HEK293 (cell line): Measurements from ENCODE around the gene S100A3.
A peak's percentile ranks its signal among the peaks of the same experiment; 100 is the strongest.

Experiments
- CTCF ChIA-PET: fragments of 350-600 bp; formaldehyde crosslinking; extraction: SDS; loops from one replicate; lab custom pipeline; 2021; ENCODE audit warnings: antibody characterized with exemption; lab: Yijun Ruan, JAX
- POLR2A ChIA-PET: fragments of 300-600 bp; formaldehyde crosslinking; extraction: SDS; loops from one replicate; lab custom pipeline; 2020; ENCODE audit warnings: antibody characterized with exemption, inconsistent platforms; lab: Yijun Ruan, JAX
- H3K27ac ChIP-seq: fragments of 200-500 bp; sonication (Bioruptor generic); 2 replicates; pipeline ENCODE4 v1.5.1; 2014; ENCODE audit warnings: low read depth, low read length, control low read depth, inconsistent platforms; ENCODE audit errors: extremely low read depth
- H3K36me3 ChIP-seq, 2 experiments: fragments of 200-500 bp in 1 of 2; sonication (Bioruptor generic) in 1 of 2; 1 replicate in 1 of 2; 2 replicates in 1 of 2; pipeline ENCODE4 v1.5.1; 2014 to 2017; ENCODE audit warnings: inconsistent platforms in 2 of 2, low read length in 2 of 2; ENCODE audit not compliant: control insufficient read depth in 2 of 2, insufficient read depth in 1 of 2
- H3K4me1 ChIP-seq: fragments of 200-500 bp; sonication (Bioruptor generic); 2 replicates; pipeline ENCODE4 v1.5.1; 2014; ENCODE audit warnings: mild to moderate bottlenecking, low read length, inconsistent platforms; ENCODE audit not compliant: control insufficient read depth, insufficient read depth
- H3K4me3 ChIP-seq: 2 replicates; pipeline ENCODE4 v1.5.1; 2011; ENCODE audit warnings: low read depth, mild to moderate bottlenecking, control low read depth, low read length, moderate library complexity
- H3K9me3 ChIP-seq: fragments of 200-500 bp; sonication (Bioruptor generic); 2 replicates; pipeline ENCODE4 v1.5.1; 2014; ENCODE audit warnings: low read depth, low read length, inconsistent platforms; ENCODE audit not compliant: control insufficient read depth, insufficient read depth
- HOXA7 ChIP-seq: sonication (generic); formaldehyde crosslinking; IDR thresholded peaks from 2 replicates; pipeline ENCODE4 v1.8.1; 2022; ENCODE audit warnings: missing genetic modification reagents, borderline replicate concordance
- KLF1 ChIP-seq: fragments of 450-650 bp; formaldehyde crosslinking; IDR thresholded peaks from 2 replicates; pipeline ENCODE4 v1.5.1; 2016; ENCODE audit warnings: missing biosample characterization, missing genetic modification characterization
- PATZ1 ChIP-seq: fragments of 450-650 bp; formaldehyde crosslinking; IDR thresholded peaks from 2 replicates; pipeline ENCODE4 v1.5.1; 2016; ENCODE audit warnings: missing biosample characterization, missing genetic modification characterization
- SP2 ChIP-seq: fragments of 450-650 bp; formaldehyde crosslinking; IDR thresholded peaks from 2 replicates; pipeline ENCODE4 v1.5.1; 2016; ENCODE audit warnings: missing biosample characterization, missing genetic modification characterization
- ZBTB10 ChIP-seq: fragments of 450-650 bp; formaldehyde crosslinking; IDR thresholded peaks from 2 replicates; pipeline ENCODE4 v1.5.1; 2016; ENCODE audit warnings: missing biosample characterization, missing genetic modification characterization
- ZNF157 ChIP-seq: fragments of 450-650 bp; formaldehyde crosslinking; IDR thresholded peaks from 2 replicates; pipeline ENCODE4 v1.5.1; 2016; ENCODE audit warnings: missing biosample characterization, missing genetic modification characterization
- ZNF362 ChIP-seq: fragments of 450-650 bp; formaldehyde crosslinking; IDR thresholded peaks from 2 replicates; pipeline ENCODE4 v1.5.1; 2016; ENCODE audit warnings: missing biosample characterization, missing genetic modification characterization
- ZNF518A ChIP-seq: fragments of 450-650 bp; formaldehyde crosslinking; conservative IDR thresholded peaks from 2 replicates; pipeline ENCODE4 v1.5.1; 2016; ENCODE audit warnings: low read depth, missing biosample characterization, missing genetic modification characterization
- ZNF555 ChIP-seq: fragments of 450-650 bp; formaldehyde crosslinking; conservative IDR thresholded peaks from 2 replicates; pipeline ENCODE4 v1.5.1; 2017; ENCODE audit warnings: missing biosample characterization, mild to moderate bottlenecking, missing genetic modification characterization, inconsistent platforms
- ZNF701 ChIP-seq: fragments of 450-650 bp; formaldehyde crosslinking; IDR thresholded peaks from 2 replicates; pipeline ENCODE4 v1.5.1; 2016; ENCODE audit warnings: missing biosample characterization, missing genetic modification characterization
- ZNF76 ChIP-seq: fragments of 450-650 bp; formaldehyde crosslinking; IDR thresholded peaks from 2 replicates; pipeline ENCODE4; 2016; ENCODE audit warnings: low read depth, missing biosample characterization, missing genetic modification characterization, borderline replicate concordance

Gene S100A3

GRCh38 chr1:153570874-153571273 lies 21.8 kb upstream of the S100A3 start:
- Histone ChIP-seq H3K27ac (no peak overlapping the region), H3K36me3 (no peaks in the 10 kb centered on the region), H3K9me3 (no peaks in the 10 kb centered on the region), H3K4me1 (peaks cover 6% of the 10 kb centered on the region), H3K4me3 (no peak overlapping the region)
- TF ChIP-seq ZNF362 (tag by site-specific recombination), result 0 out of 2 replicates have a peak, but pooled peaks have one; percentile 19
- no peak for TF ChIP-seq HOXA7 (CRISPR knock-in tag)
- POLR2A ChIA-PET, result interaction anchor here (1.4 to 3.4 kb wide), 2 partner anchors 56 to 419 kb away, joined by 6 to 16 read pairs; partner anchors contain the start of gene S100A13
- CTCF ChIA-PET, result interaction anchor here (3.4 to 6.3 kb wide), 5 partner anchors 10 to 62 kb away, joined by 8 to 148 read pairs (median 37); partner anchors contain the start of genes S100A1, S100A13 and S100A4

- no peak overlapping the region for H3K4me3 ChIP-seq
- no peak for TF ChIP-seq ZNF701
- TF ChIP-seq KLF1 (tag by site-specific recombination), result no peak
- no peak for TF ChIP-seq ZBTB10 (tag by site-specific recombination)
- no peak for TF ChIP-seq ZNF157 (tag by site-specific recombination)
- TF ChIP-seq ZNF555 (tag by site-specific recombination), result no peak
- TF ChIP-seq ZNF518A (tag by site-specific recombination), result no peak
- TF ChIP-seq, all 188 proteins: peak for 0
- POLR2A ChIA-PET, result interaction anchor here (2.2 kb wide), 1 partner anchor 58 kb away, joined by 8 read pairs; the partner anchor contains the start of gene S100A13
- no peaks in the 10 kb centered on the region for H3K36me3 ChIP-seq
- H3K4me1 ChIP-seq, result peaks cover 7% of the 10 kb centered on the region
- H3K9me3 ChIP-seq, result no peaks in the 10 kb centered on the region
- no peak overlapping the region for H3K27ac ChIP-seq
- CTCF ChIA-PET, result interaction anchor here (0.5 to 6.3 kb wide), 9 partner anchors 7 to 416 kb away, joined by 3 to 148 read pairs (median 11); partner anchors contain the start of genes S100A1, S100A13 and S100A4
Measured at GRCh38 chr1:153569465-153569864, 20.4 kb upstream of the S100A3 start.

- peak overlapping the region; percentile 12; the same call in 1 of the 2 replicates for H3K27ac ChIP-seq
- POLR2A ChIA-PET, result interaction anchor here (0.9 to 2.2 kb wide), 15 partner anchors 7 to 66 kb away, joined by 3 to 11 read pairs (median 4); partner anchors contain the start of genes CHTOP, S100A13 and S100A4
- H3K4me1 ChIP-seq, result peaks cover 7% of the 10 kb centered on the region
- CTCF ChIA-PET, result interaction anchor here (0.6 to 6.3 kb wide), 33 partner anchors 8 to 225 kb away, joined by 3 to 148 read pairs (median 5); partner anchors contain the start of genes CHTOP, S100A1, S100A13 and S100A3
- no peak overlapping the region for H3K4me3 ChIP-seq
- no peaks in the 10 kb centered on the region for H3K36me3 ChIP-seq
- H3K9me3 ChIP-seq, result no peaks in the 10 kb centered on the region
- peak; percentile 41; the same call in 1 of the 2 replicates for TF ChIP-seq ZNF76 (tag by site-specific recombination)
- 0 out of 2 replicates have a peak, but pooled peaks have one; percentile 5 for TF ChIP-seq SP2
- TF ChIP-seq PATZ1, result peak; percentile 60
Measured at GRCh38 chr1:153568367-153569099, 19.5 kb upstream of the S100A3 start.
